PC-9 (cell line): ENCODE measurements around the gene FNDC3B.

ENCODE experiments used
- EZH2 ChIP-seq: fragments of 200-600 bp; sonication (generic); IDR thresholded peaks from 2 replicates; pipeline ENCODE4 v1.8.0; 2017; ENCODE audit warnings: antibody characterized with exemption, low read depth
- TF ChIP-seq, protein P1 (sequence below): fragments of 200-600 bp; sonication (generic); conservative IDR thresholded peaks from 2 replicates; pipeline ENCODE4 v1.6.1; 2017; ENCODE audit warnings: mixed run types, antibody characterized with exemption, mild to moderate bottlenecking, moderate library complexity

DNA sequence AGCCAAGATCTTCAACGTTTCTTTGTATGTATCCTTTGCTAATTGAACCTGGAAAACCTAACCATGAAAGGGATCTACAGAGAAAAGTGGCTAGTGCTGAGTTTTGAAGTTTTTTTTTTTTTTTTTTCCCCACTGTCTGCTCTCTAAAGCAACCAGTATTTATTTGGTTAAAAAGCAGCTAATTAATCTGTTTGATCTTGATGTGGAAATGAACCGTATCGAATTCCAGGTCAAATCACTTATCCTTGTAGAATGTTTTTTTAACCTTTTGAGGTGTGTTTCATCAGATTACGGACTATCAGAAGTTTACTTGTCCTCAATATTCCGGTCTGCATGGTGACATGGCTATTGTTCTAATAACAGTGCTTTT lies 117.2 kb downstream of the FNDC3B start:
- TF ChIP-seq, protein P1, sequence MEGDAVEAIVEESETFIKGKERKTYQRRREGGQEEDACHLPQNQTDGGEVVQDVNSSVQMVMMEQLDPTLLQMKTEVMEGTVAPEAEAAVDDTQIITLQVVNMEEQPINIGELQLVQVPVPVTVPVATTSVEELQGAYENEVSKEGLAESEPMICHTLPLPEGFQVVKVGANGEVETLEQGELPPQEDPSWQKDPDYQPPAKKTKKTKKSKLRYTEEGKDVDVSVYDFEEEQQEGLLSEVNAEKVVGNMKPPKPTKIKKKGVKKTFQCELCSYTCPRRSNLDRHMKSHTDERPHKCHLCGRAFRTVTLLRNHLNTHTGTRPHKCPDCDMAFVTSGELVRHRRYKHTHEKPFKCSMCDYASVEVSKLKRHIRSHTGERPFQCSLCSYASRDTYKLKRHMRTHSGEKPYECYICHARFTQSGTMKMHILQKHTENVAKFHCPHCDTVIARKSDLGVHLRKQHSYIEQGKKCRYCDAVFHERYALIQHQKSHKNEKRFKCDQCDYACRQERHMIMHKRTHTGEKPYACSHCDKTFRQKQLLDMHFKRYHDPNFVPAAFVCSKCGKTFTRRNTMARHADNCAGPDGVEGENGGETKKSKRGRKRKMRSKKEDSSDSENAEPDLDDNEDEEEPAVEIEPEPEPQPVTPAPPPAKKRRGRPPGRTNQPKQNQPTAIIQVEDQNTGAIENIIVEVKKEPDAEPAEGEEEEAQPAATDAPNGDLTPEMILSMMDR, result no peak
- no peak for TF ChIP-seq EZH2
